A673 (cell line): ENCODE measurements around the gene ITPR2.

ENCODE experiments used
- EZH2 ChIP-seq: fragments of 200-600 bp; sonication (generic); IDR thresholded peaks from 2 replicates; pipeline ENCODE4 v1.6.1; 2017; ENCODE audit warnings: borderline replicate concordance, low read depth, mild to moderate bottlenecking, mixed read lengths, antibody characterized with exemption, low read length; ENCODE audit not compliant: poor library complexity, severe bottlenecking
- TF ChIP-seq, protein P1 (sequence below): fragments of 300-800, 200-600 bp; sonication (generic); conservative IDR thresholded peaks from 2 replicates; pipeline ENCODE4 v1.5.1; 2017; ENCODE audit warnings: low read depth, mild to moderate bottlenecking, antibody characterized with exemption, low read length, moderate library complexity, mixed read lengths

DNA sequence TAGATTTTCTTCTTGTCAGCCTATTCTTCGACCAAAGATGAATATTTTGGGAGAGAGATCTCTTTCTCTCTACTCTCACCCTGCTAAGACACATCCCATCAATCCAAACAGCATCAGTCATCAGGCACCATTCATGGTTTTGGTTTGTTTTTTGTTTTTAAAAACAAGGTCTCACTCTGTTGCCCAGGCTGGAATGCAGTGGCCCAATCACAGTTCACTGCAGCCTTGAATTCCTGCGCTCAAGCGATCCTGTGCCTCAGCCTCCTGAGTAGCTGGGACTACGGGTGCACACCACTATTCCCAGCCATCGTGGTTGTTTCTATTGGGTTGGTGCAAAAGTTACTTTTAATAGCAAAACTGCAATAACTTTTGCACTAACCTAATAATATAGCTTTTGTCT lies 14.4 kb upstream of the ITPR2 start:
- TF ChIP-seq, protein P1, sequence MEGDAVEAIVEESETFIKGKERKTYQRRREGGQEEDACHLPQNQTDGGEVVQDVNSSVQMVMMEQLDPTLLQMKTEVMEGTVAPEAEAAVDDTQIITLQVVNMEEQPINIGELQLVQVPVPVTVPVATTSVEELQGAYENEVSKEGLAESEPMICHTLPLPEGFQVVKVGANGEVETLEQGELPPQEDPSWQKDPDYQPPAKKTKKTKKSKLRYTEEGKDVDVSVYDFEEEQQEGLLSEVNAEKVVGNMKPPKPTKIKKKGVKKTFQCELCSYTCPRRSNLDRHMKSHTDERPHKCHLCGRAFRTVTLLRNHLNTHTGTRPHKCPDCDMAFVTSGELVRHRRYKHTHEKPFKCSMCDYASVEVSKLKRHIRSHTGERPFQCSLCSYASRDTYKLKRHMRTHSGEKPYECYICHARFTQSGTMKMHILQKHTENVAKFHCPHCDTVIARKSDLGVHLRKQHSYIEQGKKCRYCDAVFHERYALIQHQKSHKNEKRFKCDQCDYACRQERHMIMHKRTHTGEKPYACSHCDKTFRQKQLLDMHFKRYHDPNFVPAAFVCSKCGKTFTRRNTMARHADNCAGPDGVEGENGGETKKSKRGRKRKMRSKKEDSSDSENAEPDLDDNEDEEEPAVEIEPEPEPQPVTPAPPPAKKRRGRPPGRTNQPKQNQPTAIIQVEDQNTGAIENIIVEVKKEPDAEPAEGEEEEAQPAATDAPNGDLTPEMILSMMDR, result no peak
- TF ChIP-seq EZH2, result no peak
